T-helper 1 cell treated with Interleukin-12 subunit alpha and Interleukin-12 subunit beta and Interleukin-4 antibody, amounts not matched to agents 30 μg/mL and 1 μg/mL, for 36 hours (primary cell): ENCODE results near the gene APRT.
"Not testable (repeated sequence)": the region's sequence is repeated elsewhere in the genome, so short reads cannot be mapped to it uniquely, and the experiment has no call there.

Source experiments
- H3K27ac Mint-ChIP-seq: one replicate; pipeline ENCODE4 v1.8.0; 2021; ENCODE audit warnings: mild to moderate bottlenecking, mixed read lengths
- H3K27me3 Mint-ChIP-seq: one replicate; pipeline ENCODE4 v1.8.0; 2021; ENCODE audit warnings: low read depth, mixed read lengths
- H3K36me3 Mint-ChIP-seq: one replicate; pipeline ENCODE4 v1.8.0; 2021; ENCODE audit warnings: low read depth, mixed read lengths
- H3K4me1 Mint-ChIP-seq: one replicate; pipeline ENCODE4 v1.8.0; 2021; ENCODE audit warnings: low read depth, mixed read lengths
- H3K4me3 Mint-ChIP-seq: one replicate; pipeline ENCODE4 v1.8.0; 2021; ENCODE audit warnings: mild to moderate bottlenecking, moderate library complexity, mixed read lengths
- H3K9me3 Mint-ChIP-seq: one replicate; pipeline ENCODE4 v1.8.0; 2021; ENCODE audit warnings: mixed read lengths

The APRT gene

GRCh38 chr16:88835818-88836217 lies 24.1 kb upstream of the APRT start:
- H3K36me3 Mint-ChIP-seq, result peaks cover 3% of the 10 kb centered on the region
- H3K4me3 Mint-ChIP-seq, result no peak overlapping the region
- H3K4me1 Mint-ChIP-seq, result no peaks in the 10 kb centered on the region
- H3K9me3 Mint-ChIP-seq, result no peaks in the 10 kb centered on the region
- no peak overlapping the region for H3K27ac Mint-ChIP-seq
- H3K27me3 Mint-ChIP-seq, result no peaks in the 10 kb centered on the region

- Mint-ChIP-seq H3K27me3 (no peaks in the 10 kb centered on the region), H3K36me3 (peaks cover 3% of the 10 kb centered on the region), H3K27ac (no peak overlapping the region), H3K4me1 (no peaks in the 10 kb centered on the region), H3K9me3 (no peaks in the 10 kb centered on the region), H3K4me3 (no peak overlapping the region)
These were observed 23.7 kb upstream of the APRT start for GRCh38 chr16:88835383-88835782.

- H3K4me1 Mint-ChIP-seq, result no peaks in the 10 kb centered on the region
- no peaks in the 10 kb centered on the region for H3K27me3 Mint-ChIP-seq
- no peak overlapping the region for H3K27ac Mint-ChIP-seq
- no peak overlapping the region for H3K4me3 Mint-ChIP-seq
- H3K36me3 Mint-ChIP-seq, result no peaks in the 10 kb centered on the region
- no peaks in the 10 kb centered on the region for H3K9me3 Mint-ChIP-seq
These were observed 22.9 kb upstream of the APRT start for GRCh38 chr16:88834670-88835069.

GRCh38 chr16:88833086-88833485 lies 21.4 kb upstream of the APRT start:
- Mint-ChIP-seq H3K27me3 (no peaks in the 10 kb centered on the region), H3K9me3 (no peaks in the 10 kb centered on the region), H3K4me3 (no peak overlapping the region), H3K36me3 (no peaks in the 10 kb centered on the region), H3K4me1 (no peaks in the 10 kb centered on the region), H3K27ac (no peak overlapping the region)

DNA sequence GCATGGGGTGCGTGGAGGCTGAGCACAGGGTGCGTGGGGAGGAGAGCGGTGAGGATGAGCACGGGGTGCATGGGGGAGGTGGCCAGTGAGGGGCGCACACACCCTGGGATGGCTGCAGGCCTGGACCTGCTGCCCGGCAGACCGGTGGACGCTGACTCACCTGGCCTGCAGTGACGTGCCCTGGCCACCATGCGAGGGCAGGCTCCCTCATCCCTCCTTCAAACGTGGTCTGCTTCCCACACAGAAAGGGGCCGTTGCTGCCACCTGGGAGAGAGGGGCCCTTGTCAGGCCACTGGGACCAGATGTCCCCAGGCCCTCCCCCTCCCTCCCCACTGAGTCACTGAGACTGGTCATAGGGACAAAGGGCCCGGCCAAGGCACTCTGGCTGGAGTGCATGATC lies 20.1 kb upstream of the APRT start:
- no peaks in the 10 kb centered on the region for H3K9me3 Mint-ChIP-seq

GRCh38 chr16:88830783-88831182 lies 19.1 kb upstream of the APRT start:
- no peak overlapping the region for H3K4me3 Mint-ChIP-seq
- no peaks in the 10 kb centered on the region for H3K36me3 Mint-ChIP-seq
- no peaks in the 10 kb centered on the region for H3K27me3 Mint-ChIP-seq
- no peak overlapping the region for H3K27ac Mint-ChIP-seq
- H3K9me3 Mint-ChIP-seq, result no peaks in the 10 kb centered on the region
- H3K4me1 Mint-ChIP-seq, result no peaks in the 10 kb centered on the region

More for the DNA sequence above, 20.1 kb upstream of the APRT start:
- no peaks in the 10 kb centered on the region for H3K27me3 Mint-ChIP-seq
- no peak overlapping the region for H3K27ac Mint-ChIP-seq
- H3K4me3 Mint-ChIP-seq, result no peak overlapping the region
- no peaks in the 10 kb centered on the region for H3K4me1 Mint-ChIP-seq
- H3K36me3 Mint-ChIP-seq, result no peaks in the 10 kb centered on the region

- Mint-ChIP-seq H3K9me3 (no peaks in the 10 kb centered on the region), H3K27me3 (no peaks in the 10 kb centered on the region), H3K27ac (no peak overlapping the region), H3K4me1 (no peaks in the 10 kb centered on the region), H3K36me3 (no peaks in the 10 kb centered on the region), H3K4me3 (no peak overlapping the region)
These were observed 18.5 kb upstream of the APRT start for GRCh38 chr16:88830258-88830657.

GRCh38 chr16:88828711-88829110 lies 17.0 kb upstream of the APRT start:
- Mint-ChIP-seq H3K4me1 (no peaks in the 10 kb centered on the region), H3K27ac (no peak overlapping the region), H3K27me3 (no peaks in the 10 kb centered on the region), H3K9me3 (no peaks in the 10 kb centered on the region), H3K4me3 (no peak overlapping the region), H3K36me3 (no peaks in the 10 kb centered on the region)

DNA sequence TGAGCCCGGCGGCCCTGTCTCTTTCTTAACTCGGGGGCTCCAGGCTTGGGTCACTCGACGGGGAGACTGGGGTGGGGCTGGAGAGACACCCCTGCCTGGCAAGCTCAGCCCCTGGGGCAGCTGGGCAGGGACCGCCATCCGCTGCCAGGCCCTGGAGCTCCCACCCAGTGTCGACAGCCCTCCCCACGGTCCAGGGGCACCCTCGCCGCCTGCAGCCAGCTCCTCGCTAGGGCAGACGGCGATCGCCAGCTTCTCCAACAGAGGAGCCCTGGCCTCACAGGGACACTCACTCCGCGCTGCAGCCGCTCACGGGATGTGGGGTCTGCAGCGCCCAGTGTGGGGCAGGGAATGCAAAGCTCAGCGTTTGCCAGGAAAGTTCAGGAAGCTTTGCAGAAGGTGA lies 16.0 kb upstream of the APRT start:
- H3K9me3 Mint-ChIP-seq, result no peaks in the 10 kb centered on the region

DNA sequence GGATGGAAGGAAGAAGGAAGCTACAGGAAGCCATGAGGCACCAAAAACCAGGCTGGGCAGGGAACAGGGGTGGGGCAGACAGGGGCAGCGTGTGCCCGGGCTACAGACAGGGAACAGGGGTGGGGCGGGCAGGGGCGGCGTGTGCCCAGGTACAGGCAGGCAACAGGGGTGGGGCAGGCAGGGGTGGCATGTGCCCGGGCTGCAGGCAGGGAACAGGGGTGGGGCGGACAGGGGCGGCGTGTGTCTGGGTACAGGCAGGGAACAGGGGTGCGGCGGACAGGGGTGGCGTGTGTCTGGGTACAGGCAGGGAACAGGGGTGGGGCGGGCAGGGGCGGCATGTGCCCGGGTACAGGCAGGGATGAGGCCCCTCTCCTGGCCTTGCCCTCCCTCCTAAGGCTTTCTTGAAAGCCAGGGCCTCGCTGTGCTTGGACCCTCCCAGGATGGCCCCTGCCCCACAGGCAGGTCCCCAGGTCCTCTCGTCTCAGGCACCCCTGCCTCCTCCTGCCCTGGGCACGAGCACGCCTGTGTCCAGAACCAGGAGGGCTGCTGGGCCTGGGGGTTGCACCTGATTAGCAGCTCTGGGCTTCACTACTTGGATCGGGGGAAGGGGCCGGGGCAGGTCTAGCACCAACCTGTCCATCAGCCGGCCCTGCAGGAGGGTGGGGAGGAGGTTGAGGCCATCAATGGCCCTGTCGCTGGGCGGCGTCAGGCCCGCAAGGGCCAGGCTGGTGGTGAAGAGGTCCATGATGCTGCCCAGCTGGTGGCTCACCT lies 14.5 kb upstream of the APRT start:
- no peaks in the 10 kb centered on the region for H3K9me3 Mint-ChIP-seq
- H3K27ac Mint-ChIP-seq, result no peak overlapping the region
- no peaks in the 10 kb centered on the region for H3K36me3 Mint-ChIP-seq
- no peaks in the 10 kb centered on the region for H3K4me1 Mint-ChIP-seq
- no peaks in the 10 kb centered on the region for H3K27me3 Mint-ChIP-seq
- no peak overlapping the region for H3K4me3 Mint-ChIP-seq

More for the DNA sequence above, 16.0 kb upstream of the APRT start:
- H3K4me3 Mint-ChIP-seq, result no peak overlapping the region
- no peaks in the 10 kb centered on the region for H3K36me3 Mint-ChIP-seq
- no peak overlapping the region for H3K27ac Mint-ChIP-seq
- H3K27me3 Mint-ChIP-seq, result no peaks in the 10 kb centered on the region
- no peaks in the 10 kb centered on the region for H3K4me1 Mint-ChIP-seq

DNA sequence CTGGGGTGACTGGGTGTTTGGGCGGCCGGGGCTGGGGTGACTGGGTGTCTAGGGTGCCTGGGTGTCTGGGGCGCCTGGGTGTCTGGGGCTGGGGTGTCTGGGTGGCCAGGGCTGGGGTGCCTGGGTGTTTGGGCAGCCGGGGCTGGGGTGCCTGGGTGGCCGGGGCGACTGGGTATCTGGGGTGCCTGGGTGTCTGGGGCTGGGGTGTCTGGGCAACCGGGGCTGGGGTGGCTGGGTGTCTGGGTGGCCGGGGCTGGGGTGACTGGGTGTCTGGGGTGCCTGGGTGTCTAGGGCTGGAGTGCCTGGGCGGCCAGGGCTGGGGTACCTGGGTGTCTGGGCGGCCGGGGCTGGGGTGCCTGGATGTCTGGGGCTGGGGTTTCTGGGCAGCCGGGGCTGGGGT lies 13.4 kb upstream of the APRT start:
- H3K27ac Mint-ChIP-seq, result no peak overlapping the region
- H3K4me1 Mint-ChIP-seq, result no peaks in the 10 kb centered on the region
- no peak overlapping the region for H3K4me3 Mint-ChIP-seq
- H3K27me3 Mint-ChIP-seq, result no peaks in the 10 kb centered on the region
- H3K9me3 Mint-ChIP-seq, result no peaks in the 10 kb centered on the region
- H3K36me3 Mint-ChIP-seq, result no peaks in the 10 kb centered on the region

DNA sequence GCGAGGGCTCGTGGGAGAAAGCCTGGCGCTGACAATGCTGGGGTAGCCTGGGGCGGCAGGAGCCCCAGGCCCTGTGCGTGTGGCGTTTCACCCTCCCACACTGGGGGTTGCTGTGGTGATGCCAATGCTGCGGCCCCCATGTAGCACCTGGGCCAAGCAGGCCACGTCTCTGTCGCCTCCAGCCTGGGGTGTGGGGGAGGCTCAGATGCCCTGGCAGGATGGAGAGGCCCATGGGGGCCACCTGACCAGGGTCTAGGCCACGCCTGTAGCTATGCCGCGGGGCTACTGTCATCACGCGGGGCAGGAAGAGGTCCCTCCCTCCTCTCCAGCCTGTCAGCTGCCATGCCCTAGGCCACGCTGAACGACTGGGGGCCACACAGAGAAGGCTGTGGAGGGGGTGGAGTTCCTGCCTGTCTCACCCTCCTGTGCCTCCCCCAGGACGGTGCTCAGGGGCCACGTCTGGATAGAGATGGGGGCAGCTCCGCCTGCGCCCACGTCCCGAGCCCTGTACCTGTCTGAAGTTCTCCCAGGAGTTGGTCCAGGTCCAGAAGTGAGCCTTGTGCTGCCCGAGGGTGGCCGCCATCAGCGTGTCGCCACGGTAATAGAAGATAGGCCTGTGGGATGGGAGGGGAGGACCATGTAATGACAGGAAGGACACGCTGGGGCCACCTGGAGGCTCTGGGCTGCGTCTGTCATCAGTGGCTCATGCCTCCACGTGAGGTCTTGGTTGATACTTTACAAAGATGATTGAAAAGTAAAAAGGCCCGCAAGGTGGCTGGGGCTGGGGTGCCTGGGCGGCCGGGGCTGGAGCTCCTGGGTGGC lies 12.7 kb upstream of the APRT start:
- Mint-ChIP-seq H3K27me3 (no peaks in the 10 kb centered on the region), H3K4me3 (no peak overlapping the region), H3K36me3 (no peaks in the 10 kb centered on the region), H3K9me3 (no peaks in the 10 kb centered on the region), H3K4me1 (no peaks in the 10 kb centered on the region), H3K27ac (no peak overlapping the region)

GRCh38 chr16:88823646-88824045 lies 11.9 kb upstream of the APRT start:
- not testable (repeated sequence) for H3K36me3 Mint-ChIP-seq, H3K9me3 Mint-ChIP-seq, H3K4me1 Mint-ChIP-seq, H3K27me3 Mint-ChIP-seq, H3K27ac Mint-ChIP-seq, H3K4me3 Mint-ChIP-seq

DNA sequence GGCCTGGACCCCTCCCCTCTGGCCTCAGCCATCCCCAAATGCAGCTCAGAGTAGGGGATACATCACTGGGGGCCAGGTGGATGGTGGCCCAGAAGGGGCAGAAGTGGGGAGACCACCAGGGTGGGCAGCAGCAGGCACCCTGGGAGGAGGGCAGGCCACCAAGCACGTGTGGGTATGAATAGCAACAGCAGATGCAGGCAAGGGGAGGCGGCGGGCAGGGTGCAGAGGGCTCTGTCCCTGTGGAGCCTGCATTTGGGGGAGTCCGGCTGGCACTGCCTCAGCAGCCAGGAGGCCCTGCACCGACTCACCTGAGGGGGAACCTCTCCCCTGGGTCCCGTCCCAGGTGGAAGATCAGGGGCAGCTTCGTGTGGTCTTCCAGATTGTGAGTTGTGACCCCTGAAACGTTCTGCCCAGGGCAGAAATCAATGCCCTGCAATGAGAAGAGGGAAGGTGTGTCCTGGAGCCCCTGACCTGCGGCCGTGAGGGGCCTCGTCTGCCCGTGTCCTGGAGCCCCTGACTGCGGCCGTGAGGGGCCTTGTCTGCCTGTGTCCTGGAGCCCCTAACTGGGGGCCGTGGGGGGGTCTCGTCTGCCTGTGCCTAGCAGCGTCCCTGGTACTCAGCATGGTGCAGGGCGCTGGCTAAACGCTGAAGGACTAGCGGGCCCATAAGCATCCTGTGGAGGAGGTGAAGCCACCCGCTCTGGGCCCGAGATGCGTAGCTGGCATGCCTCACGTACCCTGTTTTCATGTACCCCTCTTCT lies 10.7 kb upstream of the APRT start:
- Mint-ChIP-seq H3K4me3 (no peak overlapping the region), H3K27ac (no peak overlapping the region), H3K36me3 (no peaks in the 10 kb centered on the region), H3K4me1 (no peaks in the 10 kb centered on the region), H3K27me3 (no peaks in the 10 kb centered on the region), H3K9me3 (no peaks in the 10 kb centered on the region)
